H1 (cell line): ENCODE data around the gene ANP32D. TPM values are rescaled to one million over a fixed set of nuclear protein-coding genes. Genes with fewer than 3 reads are reported as not detected.
"Not testable (repeated sequence)": the region's sequence is repeated elsewhere in the genome, so short reads cannot be mapped to it uniquely, and the experiment has no call there.

ENCODE experiments used
- CTCF ChIA-PET: fragments of 300-600 bp; sonication (Branson Sonifier 250); formaldehyde crosslinking; loops from one replicate; lab custom pipeline; 2021; ENCODE audit not compliant: partially characterized antibody; lab: Charles Lee
- POLR2A ChIA-PET: fragments of 300-600 bp; sonication (Branson Sonifier 250); formaldehyde crosslinking; loops from one replicate; lab custom pipeline; 2021; ENCODE audit warnings: inconsistent platforms; ENCODE audit not compliant: partially characterized antibody; lab: Charles Lee
- DNase-seq, 2 experiments: peaks; one replicate each; pipeline versions ENCODE4 v3.0.0 to v3.0.0-alpha.2; 2010 to 2022; ENCODE audit warnings: low spot score in 2 of 2, low read depth in 1 of 2, mixed read lengths in 1 of 2
- FAIRE-seq: peaks from 2 replicates; lab custom pipeline; 2011; peaks lifted over from hg19 to GRCh38; lab: Jason Lieb, UNC
- H2AFZ ChIP-seq: 2 replicates; pipeline ENCODE4 v1.8.1; 2012; ENCODE audit warnings: low read length, inconsistent platforms
- H2AK5ac ChIP-seq: 2 replicates; pipeline ENCODE4 v1.6.1; 2013; ENCODE audit warnings: low read depth, low read length
- H2BK120ac ChIP-seq: replicated peaks from 2 replicates; pipeline ENCODE3; 2013; ENCODE audit warnings: low read depth, low read length, inconsistent platforms
- H2BK12ac ChIP-seq: 2 replicates; pipeline ENCODE4 v1.6.1; 2013; ENCODE audit warnings: low read depth, low read length
- H2BK15ac ChIP-seq: 2 replicates; pipeline ENCODE4 v1.6.1; 2013; ENCODE audit warnings: low read length
- H2BK20ac ChIP-seq: 2 replicates; pipeline ENCODE4 v1.6.1; 2013; ENCODE audit warnings: low read length
- H2BK5ac ChIP-seq: 2 replicates; pipeline ENCODE4 v1.6.1; 2013; ENCODE audit warnings: low read depth, low read length
- H3K14ac ChIP-seq: 2 replicates; pipeline ENCODE4 v1.6.1; 2013; ENCODE audit warnings: inconsistent platforms; ENCODE audit not compliant: insufficient read length
- H3K18ac ChIP-seq: 2 replicates; pipeline ENCODE4 v1.6.1; 2013; ENCODE audit warnings: low read length; ENCODE audit errors: extremely low read depth
- H3K23ac ChIP-seq: 2 replicates; pipeline ENCODE4 v1.6.1; 2013; ENCODE audit warnings: inconsistent platforms; ENCODE audit not compliant: insufficient read length
- H3K23me2 ChIP-seq: 2 replicates; pipeline ENCODE4 v1.6.1; 2013; ENCODE audit warnings: low read depth, low read length
- H3K27ac ChIP-seq: 2 replicates; pipeline ENCODE4 v1.6.1; 2011; ENCODE audit warnings: low read depth, low read length, inconsistent platforms
- H3K27me3 ChIP-seq, 4 experiments: replicated peaks in 1 of 4; 1 replicate in 1 of 4; 2 replicates in 3 of 4; pipeline versions ENCODE4 v1.6.1 to v1.8.1; 2011 to 2013; ENCODE audit warnings: low read length in 3 of 4, mild to moderate bottlenecking in 3 of 4, inconsistent platforms in 2 of 4, mixed read lengths in 2 of 4, moderate library complexity in 1 of 4; ENCODE audit not compliant: control insufficient read depth in 3 of 4, insufficient read depth in 3 of 4; ENCODE audit errors: extremely low read depth in 1 of 4
- H3K36me3 ChIP-seq, 4 experiments: 2 replicates each; pipeline versions ENCODE4 v1.6.1 to v1.8.1; 2011 to 2013; ENCODE audit warnings: mild to moderate bottlenecking in 4 of 4, low read length in 3 of 4, moderate library complexity in 2 of 4, control low read depth in 1 of 4, inconsistent platforms in 1 of 4; ENCODE audit not compliant: insufficient read depth in 4 of 4, control insufficient read depth in 2 of 4
- H3K4ac ChIP-seq: replicated peaks from 2 replicates; pipeline ENCODE3; 2013; ENCODE audit warnings: low read length, low read depth, mixed read lengths, inconsistent platforms; ENCODE audit not compliant: insufficient read length
- H3K4me1 ChIP-seq, 4 experiments: replicated peaks in 1 of 4; 1 replicate in 1 of 4; 2 replicates in 3 of 4; pipeline versions ENCODE4 v1.6.1 to v1.8.1; 2011 to 2013; ENCODE audit warnings: low read length in 3 of 4, inconsistent platforms in 2 of 4, mixed read lengths in 1 of 4; ENCODE audit not compliant: insufficient read depth in 4 of 4, control insufficient read depth in 3 of 4
- H3K4me2 ChIP-seq, 2 experiments: 2 replicates each; pipeline versions ENCODE4 v1.6.1 to v1.8.1; 2011 to 2013; ENCODE audit warnings: low read depth in 2 of 2, low read length in 2 of 2, control low read depth in 1 of 2, inconsistent platforms in 1 of 2, mild to moderate bottlenecking in 1 of 2; ENCODE audit not compliant: insufficient read depth in 1 of 2
- H3K4me3 ChIP-seq, 4 experiments: fragments of 200-600, 300-600 bp in 1 of 4; sonication (generic), shearing (Covaris generic), sonication (Bioruptor Twin) in 1 of 4; 2 replicates each; pipeline versions ENCODE4 v1.5.1 to v1.8.1; 2011 to 2016; ENCODE audit warnings: low read length in 4 of 4, low read depth in 3 of 4, control low read depth in 2 of 4, inconsistent platforms in 2 of 4, mild to moderate bottlenecking in 2 of 4, mixed read lengths in 1 of 4, moderate library complexity in 1 of 4; ENCODE audit not compliant: insufficient read depth in 2 of 4; ENCODE audit errors: extremely low read depth in 1 of 4
- H3K56ac ChIP-seq: replicated peaks from 2 replicates; pipeline ENCODE3; 2013; ENCODE audit warnings: low read depth, mild to moderate bottlenecking, mixed read lengths, low read length, inconsistent platforms; ENCODE audit not compliant: insufficient read length
- H3K79me1 ChIP-seq: 2 replicates; pipeline ENCODE4 v1.6.1; 2013; ENCODE audit warnings: low read depth, low read length, control low read depth
- H3K79me2 ChIP-seq, 2 experiments: 2 replicates each; pipeline versions ENCODE4 v1.6.1 to v1.8.1; 2012 to 2013; ENCODE audit warnings: low read length in 2 of 2, mild to moderate bottlenecking in 2 of 2, inconsistent platforms in 1 of 2; ENCODE audit not compliant: insufficient read depth in 2 of 2, control insufficient read depth in 1 of 2
- H3K9ac ChIP-seq, 4 experiments: replicated peaks in 1 of 4; 1 replicate in 1 of 4; 2 replicates in 3 of 4; pipeline versions ENCODE4 v1.6.1 to v1.8.1; 2011 to 2013; ENCODE audit warnings: low read depth in 3 of 4, low read length in 3 of 4, control low read depth in 2 of 4, mild to moderate bottlenecking in 2 of 4, moderate library complexity in 2 of 4, inconsistent platforms in 1 of 4; ENCODE audit errors: extremely low read depth in 1 of 4
- H3K9me3 ChIP-seq, 2 experiments: 2 replicates each; pipeline versions ENCODE4 v1.6.1 to v1.8.1; 2012 to 2013; ENCODE audit warnings: mild to moderate bottlenecking in 2 of 2, moderate library complexity in 2 of 2, control low read depth in 1 of 2, inconsistent platforms in 1 of 2, low read depth in 1 of 2, low read length in 1 of 2, mixed read lengths in 1 of 2; ENCODE audit not compliant: insufficient read depth in 2 of 2
- H4K20me1 ChIP-seq, 2 experiments: replicated peaks in 1 of 2; 2 replicates each; pipeline versions ENCODE3 to v1.8.1; 2011 to 2013; ENCODE audit warnings: inconsistent platforms in 2 of 2, low read length in 2 of 2, mild to moderate bottlenecking in 1 of 2; ENCODE audit not compliant: insufficient read depth in 2 of 2, control insufficient read depth in 1 of 2
- H4K5ac ChIP-seq: 2 replicates; pipeline ENCODE4 v1.6.1; 2013; ENCODE audit warnings: low read length, low read depth, mixed read lengths, inconsistent platforms; ENCODE audit not compliant: insufficient read length
- H4K8ac ChIP-seq: 2 replicates; pipeline ENCODE4 v1.8.0; 2013; ENCODE audit warnings: mild to moderate bottlenecking, moderate library complexity, low read length, inconsistent platforms; ENCODE audit not compliant: insufficient read depth; ENCODE audit errors: extremely low read depth
- H4K91ac ChIP-seq: replicated peaks from 2 replicates; pipeline ENCODE3; 2013; ENCODE audit warnings: low read length, mixed read lengths, inconsistent platforms; ENCODE audit not compliant: insufficient read length
- WGBS, 2 experiments: shearing (Covaris generic) in 1 of 2; methylation state at CpG; one replicate each; pipeline versions ENCODE4 v1.1.6 to v1.1.7; 2013 to 2015; ENCODE audit warnings: low lambda C conversion rate in 2 of 2, mixed read lengths in 2 of 2, inconsistent platforms in 1 of 2, low coverage in 1 of 2, missing lambda C conversion rate in 1 of 2; ENCODE audit not compliant: insufficient replicate concordance in 2 of 2, insufficient coverage in 1 of 2, insufficient read length in 1 of 2; ENCODE audit errors: extremely low coverage in 1 of 2, missing lambda C conversion rate in 1 of 2; 5-methylcytosine and 5-hydroxymethylcytosine counted together
- polyA plus RNA-seq, 7 experiments: library from polyadenylated mRNA; depleted of rRNA in 3 of 7; stranded (reverse) in 5 of 7; unstranded in 2 of 7; fragments of >200 nt in 5 of 7; fragments of 200-250 nt in 2 of 7; gene quantifications; 1 replicate in 5 of 7; 2 replicates in 1 of 7; 4 replicates in 1 of 7; pipeline versions ENCODE4 v1.2.1 to v1.2.3, GENCODE V29; 2011 to 2013; ENCODE audit warnings: missing spikeins in 2 of 7, mixed read lengths in 2 of 7
- total RNA-seq: library from RNA; stranded (reverse); fragmentation: NEBNext Ultra II Directional; extraction: Animal tissue kit (Norgen Biotek cat#: 25700); gene quantifications from 2 replicates; pipeline ENCODE4 v1.2.1, GENCODE V29; 2021

The ANP32D gene
- total and polyA plus RNA-seq, 2 of the 8 experiments (the other 6 are each of a cell fraction or from before 2014, with no cell fraction given) = not detected

DNA sequence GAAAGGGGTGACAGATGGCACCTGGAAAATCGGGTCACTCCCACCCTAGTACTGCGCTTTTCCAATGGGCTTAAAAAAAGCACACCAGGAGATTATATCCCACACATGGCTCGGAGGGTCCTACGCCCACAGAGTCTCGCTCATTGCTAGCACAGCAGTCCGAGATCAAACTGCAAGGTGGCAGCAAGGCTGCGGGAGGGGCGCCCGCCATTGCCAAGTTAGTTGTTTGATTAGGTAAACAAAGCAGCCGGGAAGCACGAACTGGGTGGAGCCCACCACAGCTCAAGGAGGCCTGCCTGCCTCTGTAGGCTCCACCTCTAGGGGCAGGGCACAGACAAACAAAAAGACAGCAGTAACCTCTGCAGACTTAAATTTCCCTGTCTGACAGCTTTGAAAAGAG, 2.1 kb downstream of the ANP32D start:
- H3K14ac ChIP-seq, H3K4ac ChIP-seq, H3K36me3 ChIP-seq, POLR2A ChIA-PET, CTCF ChIA-PET, H3K79me2 ChIP-seq, H3K27me3 ChIP-seq, H3K9ac ChIP-seq, H3K18ac ChIP-seq, H3K4me2 ChIP-seq, H2AK5ac ChIP-seq, DNase-seq, H3K4me3 ChIP-seq, H3K56ac ChIP-seq, FAIRE-seq, H2AFZ ChIP-seq, H2BK12ac ChIP-seq, H4K91ac ChIP-seq, H2BK20ac ChIP-seq, H4K5ac ChIP-seq, H3K23ac ChIP-seq, H2BK15ac ChIP-seq, H4K20me1 ChIP-seq, H3K27ac ChIP-seq, H2BK5ac ChIP-seq, H3K23me2 ChIP-seq, H4K8ac ChIP-seq, H2BK120ac ChIP-seq, H3K4me1 ChIP-seq, H3K79me1 ChIP-seq: not testable (repeated sequence)
- whole genome bisulfite sequencing, 2 experiments = 83% methylated on average over 10 of the region's 11 CpGs; no CpG with 5 or more reads in 1 of the 2 experiments
- H3K9me3 ChIP-seq = peaks cover 19 to 28% of the 10 kb centered on the region in 2 experiments
